Activated naive CD8-positive, alpha-beta T cell treated with anti-CD3 and anti-CD28 coated beads, Interleukin-2, amount 10 ng/mL, durations not matched to agents 7 days and 5 days (primary cell): ENCODE data around the gene HPS4. TPM values are rescaled to one million over a fixed set of nuclear protein-coding genes. Genes with fewer than 3 reads are reported as not detected.

Source experiments
- ATAC-seq: fragments of 150-1000 bp; cut with Tn5 transposase; one replicate; pipeline ENCODE4 v1.10.0; 2021; ENCODE audit warnings: low read depth, moderate library complexity
- POLR2A ChIA-PET: fragments of 350-600 bp; sonication (Branson Sonifier 250); formaldehyde crosslinking; loops from one replicate; lab custom pipeline; 2021; ENCODE audit warnings: antibody characterized with exemption; lab: Charles Lee
- DNase-seq: peaks from one replicate; pipeline ENCODE4 v3.0.0; 2021
- H3K27ac Mint-ChIP-seq: one replicate; pipeline ENCODE4 v1.8.0; 2022; ENCODE audit warnings: mild to moderate bottlenecking, mixed read lengths
- H3K27me3 Mint-ChIP-seq: one replicate; pipeline ENCODE4 v1.8.0; 2022; ENCODE audit warnings: mild to moderate bottlenecking, moderate library complexity, mixed read lengths
- H3K36me3 Mint-ChIP-seq: one replicate; pipeline ENCODE4 v1.8.0; 2021; ENCODE audit warnings: mild to moderate bottlenecking, mixed read lengths
- H3K4me1 Mint-ChIP-seq: one replicate; pipeline ENCODE4 v1.8.0; 2021; ENCODE audit warnings: mixed read lengths
- H3K4me3 Mint-ChIP-seq: one replicate; pipeline ENCODE4 v1.8.0; 2022; ENCODE audit warnings: mild to moderate bottlenecking, moderate library complexity, mixed read lengths
- H3K9me3 Mint-ChIP-seq: one replicate; pipeline ENCODE4 v1.8.0; 2021; ENCODE audit warnings: mixed read lengths
- total RNA-seq, 2 experiments: library from RNA; stranded (reverse); gene quantifications; one replicate each; pipeline ENCODE4 v1.2.3, GENCODE V29; 2021

The HPS4 gene
- total RNA-seq, 2 experiments from 2014 or later = 42.6 to 48.2 TPM

- ATAC-seq (no peak), DNase-seq (no peak)
- H3K27ac Mint-ChIP-seq = no peak overlapping the region
- no peak overlapping the region for H3K4me3 Mint-ChIP-seq
- H3K4me1 Mint-ChIP-seq = peaks cover 11% of the 10 kb centered on the region
- no peaks in the 10 kb centered on the region for H3K9me3 Mint-ChIP-seq
- POLR2A ChIA-PET = no interaction called here
- peaks cover 13% of the 10 kb centered on the region for H3K27me3 Mint-ChIP-seq
- H3K36me3 Mint-ChIP-seq = no peaks in the 10 kb centered on the region
Observed at GRCh38 chr22:26401726-26402125, 81.9 kb downstream of the HPS4 start.

Other genes with a start within 250 kb of the HPS4 start
- gene ASPHD2, start 54.5 kb downstream of the HPS4 start, total RNA-seq = 1 to 10 TPM; 9.0 to 9.3 TPM
- 10 to 100 TPM; 18.9 to 19.2 TPM for gene SRRD, start 94 bp upstream of the HPS4 start, total RNA-seq
- gene TFIP11, start 28.7 kb upstream of the HPS4 start, total RNA-seq = 10 to 100 TPM; 64.6 to 67.9 TPM
- 10 to 100 TPM; 54.8 to 58.5 TPM for gene TPST2, start 106.3 kb upstream of the HPS4 start, total RNA-seq
- not detected for gene CRYBB1, start 134.2 kb upstream of the HPS4 start, total RNA-seq
- gene CRYBA4, start 138.2 kb upstream of the HPS4 start, total RNA-seq = not detected
- 100 to 1,000 TPM; 190 to 229 TPM for gene MIAT, start 173.8 kb upstream of the HPS4 start, total RNA-seq